ENCODE data around the gene C9orf40.

GRCh38 chr9:74907085-74907484 lies 45.6 kb downstream of the C9orf40 start:
- TF ChIP-seq CTCF (IDR thresholded peaks at IDR 0.05) (no peak), POLR2A (IDR thresholded peaks at IDR 0.05) (no peak)
